Measurements from ENCODE around the gene TSPAN5. TPM values are rescaled to one million over a fixed set of nuclear protein-coding genes. Genes with fewer than 3 reads are reported as not detected.

TSPAN5 gene
- total and polyA plus RNA-seq, 2 experiments from 2014 or later: 22.4 to 35.9 TPM

GRCh38 chr4:98484031-98484430 lies 174.4 kb downstream of the TSPAN5 start:
- no peak overlapping the region for H2AFZ ChIP-seq
- TF ChIP-seq EZH2phosphoT487 (IDR thresholded peaks at IDR 0.05; ENCODE audit: low read depth, severe bottlenecking, unreplicated experiment) (no peak), CTCF (IDR thresholded peaks at IDR 0.05; ENCODE audit: poor library complexity) (no peak)
- DNase-seq (ENCODE audit: low spot score): no peak
- no peaks in the 10 kb centered on the region for H4K20me1 ChIP-seq (ENCODE audit: insufficient read depth, poor library complexity, severe bottlenecking)
- H3K27ac ChIP-seq: no peak overlapping the region
- no peaks in the 10 kb centered on the region for H3K9me2 ChIP-seq (replicated peaks; ENCODE audit: insufficient read depth)
- no peaks in the 10 kb centered on the region for H3K9me3 ChIP-seq (ENCODE audit: low read depth)
- H3K4me3 ChIP-seq: no peak overlapping the region
- peaks cover 3% of the 10 kb centered on the region for H3K79me2 ChIP-seq
- 53% methylated on average over 3 of the region's 3 CpGs for WGBS (ENCODE audit: low lambda C conversion rate, missing lambda C conversion rate)
- H3K4me1 ChIP-seq (ENCODE audit: insufficient read depth): peaks cover 4% of the 10 kb centered on the region
- H3K4me2 ChIP-seq: no peak overlapping the region
- H3K36me3 ChIP-seq (replicated peaks; ENCODE audit: insufficient read depth, low read depth): no peaks in the 10 kb centered on the region
- no peaks in the 10 kb centered on the region for H3K27me3 ChIP-seq

- H3K36me3 ChIP-seq (replicated peaks; ENCODE audit: insufficient read depth, low read depth): no peaks in the 10 kb centered on the region
- WGBS (ENCODE audit: low lambda C conversion rate, missing lambda C conversion rate): 91% methylated on average over 10 of the region's 10 CpGs
- H3K27ac ChIP-seq: no peak overlapping the region
- TF ChIP-seq CTCF (IDR thresholded peaks at IDR 0.05; ENCODE audit: poor library complexity): no peak
- TF ChIP-seq EZH2 (IDR thresholded peaks at IDR 0.05; ENCODE audit: borderline replicate concordance): no peak
- TF ChIP-seq EZH2phosphoT487 (IDR thresholded peaks at IDR 0.05; ENCODE audit: low read depth, severe bottlenecking, unreplicated experiment): no peak
- H3K9me3 ChIP-seq (ENCODE audit: low read depth): no peaks in the 10 kb centered on the region
- H3K9me2 ChIP-seq (replicated peaks; ENCODE audit: insufficient read depth): no peaks in the 10 kb centered on the region
- H3K4me1 ChIP-seq (ENCODE audit: insufficient read depth): peaks cover 4% of the 10 kb centered on the region
- no peaks in the 10 kb centered on the region for H3K79me2 ChIP-seq
- DNase-seq (ENCODE audit: low spot score): no peak
- H4K20me1 ChIP-seq (ENCODE audit: insufficient read depth, poor library complexity, severe bottlenecking): no peaks in the 10 kb centered on the region
- no peak overlapping the region for H3K4me3 ChIP-seq
- no peak overlapping the region for H3K4me2 ChIP-seq
- no peaks in the 10 kb centered on the region for H3K27me3 ChIP-seq
- H2AFZ ChIP-seq: no peak overlapping the region
Observed at GRCh38 chr4:98482847-98483806, 175.3 kb downstream of the TSPAN5 start.

- Histone ChIP-seq H2AFZ (no peak overlapping the region), H3K9me3 (ENCODE audit: low read depth) (no peaks in the 10 kb centered on the region), H3K4me2 (no peak overlapping the region), H4K20me1 (ENCODE audit: insufficient read depth, poor library complexity, severe bottlenecking) (no peaks in the 10 kb centered on the region), H3K27ac (no peak overlapping the region), H3K79me2 (no peaks in the 10 kb centered on the region), H3K36me3 (replicated peaks; ENCODE audit: insufficient read depth, low read depth) (no peaks in the 10 kb centered on the region), H3K4me3 (no peak overlapping the region), H3K9me2 (replicated peaks; ENCODE audit: insufficient read depth) (no peaks in the 10 kb centered on the region), H3K4me1 (ENCODE audit: insufficient read depth) (peaks cover 4% of the 10 kb centered on the region), H3K27me3 (no peaks in the 10 kb centered on the region)
- WGBS (ENCODE audit: low lambda C conversion rate, missing lambda C conversion rate): 98% methylated on average over 3 of the region's 3 CpGs
- TF ChIP-seq CTCF (IDR thresholded peaks at IDR 0.05; ENCODE audit: poor library complexity) (no peak), EZH2phosphoT487 (IDR thresholded peaks at IDR 0.05; ENCODE audit: low read depth, severe bottlenecking, unreplicated experiment) (no peak), EZH2 (IDR thresholded peaks at IDR 0.05; ENCODE audit: borderline replicate concordance) (no peak)
- DNase-seq (ENCODE audit: low spot score): no peak
Observed at GRCh38 chr4:98482503-98482846, 175.9 kb downstream of the TSPAN5 start.

Data from hepatocyte (in vitro differentiated cells).